ENCODE measurements around the gene SLC15A1. TPM values are rescaled to one million over a fixed set of nuclear protein-coding genes. Genes with fewer than 3 reads are reported as not detected.

SLC15A1 gene
- total RNA-seq, 1 donor from 2014 or later = not detected

- DNase-seq = no peak
- ATAC-seq (ENCODE audit: poor library complexity) = no peak
- intact Hi-C loops (cut with DNase I) = no loop called here
Observed at GRCh38 chr13:98722958-98723357, 29.5 kb downstream of the SLC15A1 start.

DNA sequence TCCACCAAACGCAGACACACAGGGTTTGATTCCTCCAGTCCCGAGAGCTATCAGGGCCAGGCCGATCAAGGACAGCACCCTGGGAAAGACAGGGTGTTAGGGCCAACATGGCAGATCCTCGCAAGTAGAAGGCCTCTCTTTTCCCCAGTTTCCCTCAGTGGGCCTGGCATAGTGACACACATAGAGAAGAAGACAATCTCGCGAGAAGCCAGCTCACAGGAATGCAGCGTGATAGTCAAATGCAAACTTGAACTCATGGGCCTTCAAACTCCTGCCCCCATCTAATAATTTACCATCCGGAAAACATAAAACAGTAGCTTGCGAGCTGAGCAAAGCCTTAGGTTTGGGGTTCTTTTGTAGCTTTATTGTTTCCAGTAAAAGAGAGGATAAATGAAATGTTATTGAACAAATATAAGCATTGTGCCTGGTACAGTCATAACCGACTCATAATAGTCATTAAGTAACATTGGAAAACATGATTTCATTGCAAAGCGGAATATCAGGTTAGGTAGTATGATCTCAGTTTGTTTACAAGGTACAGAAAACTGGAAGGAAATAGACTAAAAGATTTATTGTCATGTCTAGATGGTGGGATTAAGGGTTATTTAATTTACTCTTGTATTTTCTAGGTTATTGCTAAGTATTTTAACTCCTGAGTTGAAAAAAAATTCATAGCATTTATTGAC, 30.5 kb downstream of the SLC15A1 start:
- ATAC-seq (ENCODE audit: poor library complexity) (no peak), DNase-seq (no peak)
- intact Hi-C loops (cut with DNase I) = no loop called here

- intact Hi-C loops (cut with DNase I) = no loop called here
- no peak for DNase-seq
- no peak for ATAC-seq (ENCODE audit: poor library complexity)
Observed at GRCh38 chr13:98719527-98720250, 32.8 kb downstream of the SLC15A1 start.

DNA sequence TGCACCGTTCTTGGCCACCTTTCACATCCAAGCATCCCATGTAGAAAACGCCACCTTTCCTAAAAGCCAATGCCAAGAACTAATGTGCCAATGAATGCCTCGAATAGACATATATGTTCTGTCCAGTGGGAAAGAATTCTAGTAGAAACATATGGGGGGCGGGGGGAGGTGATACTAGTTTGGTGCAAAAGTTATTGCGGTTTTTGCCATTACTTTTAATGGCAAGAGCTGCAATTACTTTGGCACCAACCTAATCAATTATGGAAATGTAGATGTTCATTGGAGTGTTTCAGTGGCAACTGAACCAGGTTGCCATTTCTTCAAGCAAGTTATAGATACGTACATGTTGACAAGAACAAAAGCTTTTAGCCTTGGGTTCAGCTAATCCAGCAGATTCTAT, 34.6 kb downstream of the SLC15A1 start:
- DNase-seq (no peak), ATAC-seq (ENCODE audit: poor library complexity) (no peak)
- intact Hi-C loops (cut with DNase I) = no loop called here

GRCh38 chr13:98717256-98717655, 35.2 kb downstream of the SLC15A1 start:
- no peak for DNase-seq
- ATAC-seq (ENCODE audit: poor library complexity) = no peak
- intact Hi-C loops (cut with DNase I) = no loop called here

DNA sequence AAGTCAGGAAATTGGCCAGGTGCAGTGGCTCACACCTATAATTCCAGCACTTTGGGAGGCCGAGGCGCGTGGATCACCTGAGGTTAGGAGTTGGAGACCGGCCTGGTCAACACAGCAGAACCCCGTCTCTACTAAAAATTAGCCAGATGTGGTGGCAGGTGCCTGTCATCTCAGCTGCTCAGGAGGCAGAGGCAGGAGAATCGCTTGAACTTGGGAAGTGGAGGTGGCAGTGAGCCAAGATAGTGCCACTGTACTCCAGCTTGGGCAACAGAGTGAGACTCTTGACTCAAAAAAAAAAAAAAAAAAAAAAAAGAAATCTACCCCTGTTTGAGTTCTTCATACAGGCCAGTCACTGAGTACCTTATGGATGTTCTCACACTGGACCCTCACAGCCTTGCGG, 42.0 kb downstream of the SLC15A1 start:
- DNase-seq (no peak), ATAC-seq (ENCODE audit: poor library complexity) (no peak)
- intact Hi-C loops (cut with DNase I) = no loop called here

DNA sequence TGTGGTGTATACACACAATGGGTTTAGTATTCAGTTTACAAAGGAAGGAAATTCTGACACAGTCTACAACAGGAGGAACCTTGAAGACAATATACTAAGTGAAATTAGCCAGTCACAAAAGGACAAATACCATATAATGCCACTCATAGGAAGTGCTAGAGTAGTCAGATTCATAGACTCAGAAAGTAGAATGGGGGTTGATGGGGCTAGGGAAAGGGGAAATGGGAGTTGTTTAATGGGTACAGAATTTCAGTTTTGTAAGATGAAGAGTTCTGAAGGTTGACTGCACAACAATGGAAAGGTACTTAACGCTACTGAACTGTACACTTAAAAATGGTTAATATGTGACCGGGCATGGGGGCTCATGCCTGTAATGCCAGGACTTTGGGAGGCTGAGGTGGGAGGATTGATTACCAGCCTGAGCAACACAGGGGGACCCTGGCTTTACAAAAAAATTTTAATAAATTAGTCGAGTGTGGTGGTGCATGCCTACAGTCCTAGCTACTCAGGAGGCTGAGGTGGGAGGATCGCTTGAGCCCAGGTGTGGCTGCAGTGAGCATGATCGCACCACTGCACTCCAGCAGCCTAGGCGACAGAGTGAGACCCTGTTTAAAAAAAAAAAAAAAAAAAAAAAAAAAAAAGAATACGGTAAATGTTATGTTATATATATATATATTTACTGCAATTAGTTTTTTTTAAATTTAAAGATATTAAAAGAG, 45.0 kb downstream of the SLC15A1 start:
- no peak for DNase-seq
- intact Hi-C loops (cut with DNase I) = no loop called here

DNA sequence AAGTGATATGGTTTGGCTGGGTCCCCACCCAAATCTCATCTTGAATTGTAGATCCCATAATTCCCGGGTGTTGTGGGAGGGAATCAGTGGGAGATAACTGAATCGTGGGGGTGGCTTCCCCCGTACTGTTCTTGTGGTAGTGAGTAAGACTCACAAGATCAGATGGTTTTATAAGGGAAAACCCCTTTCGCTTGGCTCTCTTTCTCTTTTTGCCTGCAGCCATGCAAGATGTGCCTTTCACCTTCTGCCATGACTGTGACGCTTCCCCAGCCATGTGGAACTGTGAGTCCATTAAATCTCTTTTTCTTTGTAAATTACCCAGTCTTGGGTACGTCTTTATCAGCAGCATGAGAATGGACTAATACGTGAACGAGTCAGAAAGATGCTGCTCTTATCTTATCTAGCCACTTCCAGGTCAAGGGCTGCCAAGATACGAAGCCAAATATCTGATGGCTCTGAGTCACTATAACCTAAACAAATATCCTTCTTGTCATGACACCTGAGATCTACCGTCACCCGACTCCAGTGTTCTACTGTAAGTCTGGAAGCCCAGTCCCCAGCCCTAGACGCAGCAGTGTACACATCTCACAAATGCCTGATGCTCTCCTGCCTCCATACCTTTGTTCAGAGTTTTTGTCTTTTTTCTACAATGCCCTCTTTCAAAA, 45.9 kb downstream of the SLC15A1 start:
- no peak for DNase-seq
- intact Hi-C loops (cut with DNase I) = no loop called here
- no peak for ATAC-seq (ENCODE audit: poor library complexity)

More for the DNA sequence above, 45.0 kb downstream of the SLC15A1 start:
- no peak for ATAC-seq (ENCODE audit: poor library complexity)

DNA sequence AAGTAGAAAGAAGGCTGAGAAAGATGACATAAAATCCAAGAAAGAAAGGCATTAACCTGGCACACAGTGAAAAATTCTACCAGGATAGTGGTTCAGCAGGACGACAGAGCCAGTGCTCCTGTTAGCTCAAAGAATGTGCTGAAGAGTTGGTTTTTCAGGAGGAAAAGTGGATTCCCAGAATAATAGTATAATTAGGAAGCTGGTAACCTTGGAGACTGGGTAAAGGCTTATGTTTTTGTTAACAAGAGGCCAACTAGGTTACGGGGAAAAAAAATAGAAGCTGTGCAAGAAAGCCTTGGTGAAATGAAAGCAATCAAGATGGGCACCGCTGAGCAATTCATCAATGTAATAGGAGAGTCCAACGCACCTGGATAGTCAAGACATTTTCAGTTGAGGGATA, 54.7 kb downstream of the SLC15A1 start:
- DNase-seq = no peak
- intact Hi-C loops (cut with DNase I) = no loop called here

GRCh38 chr13:98693756-98694155, 58.7 kb downstream of the SLC15A1 start:
- intact Hi-C loops (cut with DNase I) = no loop called here
- DNase-seq (no peak), ATAC-seq (ENCODE audit: poor library complexity) (no peak)

More for the DNA sequence above, 54.7 kb downstream of the SLC15A1 start:
- ATAC-seq (ENCODE audit: poor library complexity) = no peak

DNA sequence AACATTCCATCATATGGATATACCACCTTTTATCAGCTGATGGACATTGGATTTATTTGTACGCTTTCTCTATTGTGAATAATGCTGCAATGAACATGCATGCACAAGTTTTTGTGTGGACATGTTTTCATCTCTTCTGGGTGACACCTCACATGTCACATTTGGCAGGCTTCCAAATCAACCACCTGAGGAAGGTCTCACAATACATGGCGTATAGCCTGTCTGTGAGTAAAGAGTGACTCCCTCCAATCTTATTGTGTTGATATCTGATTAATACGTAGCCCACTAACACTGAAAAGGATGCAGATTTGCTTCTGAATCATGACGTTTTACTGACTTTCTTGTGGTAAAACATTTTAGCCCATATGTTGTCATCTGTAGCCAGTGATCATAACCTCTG, 61.1 kb downstream of the SLC15A1 start:
- no peak for ATAC-seq (ENCODE audit: poor library complexity)
- intact Hi-C loops (cut with DNase I) = no loop called here
- DNase-seq = no peak

DNA sequence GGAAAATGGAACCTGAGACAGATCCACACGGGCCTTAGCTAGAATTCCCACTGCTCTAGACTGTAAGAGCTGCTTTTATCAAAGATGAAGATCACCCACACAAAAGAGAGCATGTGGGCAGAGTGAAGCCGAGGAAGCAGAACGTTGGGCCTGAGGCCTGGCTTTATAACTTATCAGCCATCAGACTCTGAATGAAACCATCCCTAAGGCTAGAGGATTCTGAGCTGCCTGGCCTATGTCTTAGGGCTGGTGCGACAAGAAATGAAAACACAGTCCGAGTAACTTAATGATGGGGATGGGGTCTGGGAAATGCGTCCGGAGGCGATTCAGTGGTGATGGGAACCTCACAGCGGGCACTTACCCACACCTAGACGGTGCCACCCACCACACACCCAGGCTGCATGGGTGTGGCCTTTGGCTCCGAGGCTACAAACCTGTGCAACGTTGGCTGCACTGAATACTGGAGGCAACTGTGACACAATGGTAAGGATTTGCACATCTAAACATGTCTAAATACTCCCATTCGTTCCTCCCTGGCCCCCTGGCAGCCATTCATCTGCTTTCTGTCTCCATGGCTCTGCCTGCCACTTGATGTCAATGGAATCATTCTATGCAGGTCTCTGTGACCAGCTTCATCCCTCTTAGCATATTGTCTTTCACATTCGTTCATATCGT, 62.0 kb downstream of the SLC15A1 start:
- no peak for ATAC-seq (ENCODE audit: poor library complexity)
- intact Hi-C loops (cut with DNase I) = no loop called here
- no peak for DNase-seq

DNA sequence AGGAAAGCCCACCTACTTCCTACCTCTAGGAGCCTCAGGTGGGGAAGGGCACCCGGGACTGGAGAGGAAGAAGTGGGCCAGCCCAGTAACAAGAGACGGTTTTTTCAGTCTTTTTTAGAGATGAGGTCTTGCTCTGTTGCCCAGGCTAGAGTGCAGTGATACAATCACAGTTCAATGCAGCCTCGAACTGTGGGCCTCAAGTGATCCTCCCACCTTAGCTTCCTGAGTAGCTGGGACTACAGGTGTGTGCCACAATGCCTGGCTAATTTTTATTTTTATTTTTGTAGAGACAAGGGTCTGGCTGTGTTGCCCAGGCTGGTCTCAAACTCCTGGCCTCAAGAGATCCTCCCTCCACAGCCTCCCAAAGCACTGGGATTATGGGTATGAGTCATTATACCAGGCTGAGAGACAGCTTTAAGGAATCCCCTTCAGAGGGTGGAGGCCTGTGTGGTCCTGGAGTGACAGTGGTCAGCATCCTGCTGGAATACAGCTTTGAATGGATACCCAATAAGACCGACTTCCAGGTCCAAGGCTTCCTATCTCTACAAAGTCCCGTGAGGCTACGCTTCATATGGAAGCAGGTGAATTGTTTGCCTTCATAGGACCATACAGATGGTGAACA, 63.0 kb downstream of the SLC15A1 start:
- intact Hi-C loops (cut with DNase I) = no loop called here
- no peak for ATAC-seq (ENCODE audit: poor library complexity)
- no peak for DNase-seq

DNA sequence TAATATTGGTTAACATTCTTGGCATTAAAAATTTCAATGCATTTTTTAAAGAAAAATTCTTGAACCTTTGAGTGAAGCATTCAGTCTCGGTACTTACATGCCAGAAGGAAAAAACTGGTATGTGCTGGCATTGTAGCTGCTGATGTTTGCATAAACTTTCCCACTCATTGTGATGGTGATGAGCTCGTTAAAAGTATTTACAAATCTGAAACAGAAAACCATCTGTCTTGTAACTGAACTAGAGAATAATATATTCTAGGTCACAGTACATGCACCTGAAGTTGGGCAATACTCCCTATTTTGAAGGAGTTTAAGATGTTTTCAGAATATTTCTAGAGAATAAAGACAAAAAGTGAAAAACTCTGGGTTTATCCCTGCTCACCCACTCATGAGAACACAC, 64.1 kb downstream of the SLC15A1 start:
- ATAC-seq (ENCODE audit: poor library complexity) = no peak
- DNase-seq = no peak
- intact Hi-C loops (cut with DNase I) = no loop called here

DNA sequence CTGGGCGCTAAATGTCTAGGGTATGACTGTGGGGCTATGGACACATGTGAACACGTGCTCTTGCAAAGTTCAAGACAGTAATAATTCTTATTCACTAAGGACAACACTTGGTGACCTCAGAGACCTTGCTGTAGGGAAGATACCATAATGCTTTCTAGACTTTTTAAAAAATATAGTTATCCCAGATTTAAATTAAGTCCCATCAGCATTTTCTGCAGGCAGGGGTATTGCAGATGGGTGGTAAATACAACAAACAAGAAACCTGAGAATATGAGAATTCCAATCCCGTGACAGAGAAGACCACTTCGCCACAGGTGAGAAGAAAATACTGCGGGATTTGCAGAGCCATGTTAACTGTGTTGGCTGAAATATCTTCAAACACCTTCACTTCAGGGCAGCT, 65.2 kb downstream of the SLC15A1 start:
- no peak for ATAC-seq (ENCODE audit: poor library complexity)
- no peak for DNase-seq
- intact Hi-C loops (cut with DNase I) = no loop called here

DNA sequence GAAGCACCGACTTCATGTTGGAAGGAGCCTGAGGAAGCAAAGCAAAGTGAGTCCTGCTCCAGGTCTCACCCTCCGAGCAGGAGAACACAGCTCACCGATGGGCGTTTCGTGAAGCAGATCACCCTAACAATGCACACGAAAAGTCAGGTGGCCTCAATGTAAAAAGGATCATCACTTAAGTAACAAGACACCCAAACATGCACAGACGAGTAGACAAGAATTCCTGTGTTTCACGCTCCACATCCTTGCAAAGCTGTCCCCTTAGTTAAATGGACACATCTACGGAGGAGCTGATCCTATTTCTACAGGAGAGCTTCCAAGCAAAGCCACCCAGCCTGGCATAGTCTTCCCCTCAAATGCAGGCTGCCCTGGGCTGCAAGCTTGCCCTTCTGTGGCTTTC, 66.2 kb downstream of the SLC15A1 start:
- no peak for DNase-seq
- intact Hi-C loops (cut with DNase I) = no loop called here
- ATAC-seq (ENCODE audit: poor library complexity) = no peak

DNA sequence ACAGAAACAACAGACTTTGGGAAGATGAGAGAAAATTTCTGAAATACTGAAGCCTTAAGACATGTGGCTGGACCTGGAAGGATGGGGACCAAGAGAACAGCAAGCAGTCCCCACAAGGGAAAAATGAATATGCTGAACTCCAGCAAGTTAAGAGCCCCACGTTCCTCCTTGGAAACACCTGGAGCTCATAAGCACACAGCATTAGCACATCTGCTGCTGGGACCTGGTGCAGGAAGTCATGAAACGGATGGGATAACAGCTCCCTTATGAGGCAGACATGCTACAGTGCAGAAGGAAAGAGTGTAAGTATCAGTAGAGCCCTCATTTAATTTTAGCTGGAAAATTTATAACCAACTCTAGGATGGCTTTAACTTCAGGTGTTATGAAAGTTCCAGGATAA, 67.3 kb downstream of the SLC15A1 start:
- no peak for ATAC-seq (ENCODE audit: poor library complexity)
- intact Hi-C loops (cut with DNase I) = no loop called here

DNA sequence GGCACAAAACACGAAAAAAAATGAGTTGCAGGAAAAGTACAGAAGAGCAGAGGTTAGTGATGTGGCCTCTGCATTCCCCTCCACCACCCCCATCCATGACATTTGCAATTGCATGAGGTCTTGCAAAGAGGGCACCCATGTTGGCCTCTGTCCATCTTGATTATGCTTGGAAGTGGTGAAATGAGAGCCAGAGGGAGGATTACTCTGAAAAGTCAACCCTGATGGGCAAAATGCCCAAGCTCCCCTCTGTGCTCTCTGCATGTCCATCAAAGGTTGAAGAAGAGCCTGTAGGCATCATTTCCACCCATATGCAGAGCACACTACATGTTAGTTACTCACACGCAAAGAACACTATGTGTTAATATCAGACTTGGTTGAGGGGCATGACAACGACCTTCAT, 71.4 kb downstream of the SLC15A1 start:
- DNase-seq = no peak
- ATAC-seq (ENCODE audit: poor library complexity) = no peak
- intact Hi-C loops (cut with DNase I) = no loop called here

More for the DNA sequence above, 67.3 kb downstream of the SLC15A1 start:
- no peak for DNase-seq
